Fibroblast of skin of right biceps (primary cell): ENCODE data around the gene PILRB.
A peak's percentile ranks its signal among the peaks of the same experiment; 100 is the strongest.
"Not testable (repeated sequence)": the region's sequence is repeated elsewhere in the genome, so short reads cannot be mapped to it uniquely, and the experiment has no call there.

Experiments
- DNase-seq: peaks from one replicate; pipeline ENCODE4 v3.0.0-alpha.2; 2013

Gene PILRB

DNA sequence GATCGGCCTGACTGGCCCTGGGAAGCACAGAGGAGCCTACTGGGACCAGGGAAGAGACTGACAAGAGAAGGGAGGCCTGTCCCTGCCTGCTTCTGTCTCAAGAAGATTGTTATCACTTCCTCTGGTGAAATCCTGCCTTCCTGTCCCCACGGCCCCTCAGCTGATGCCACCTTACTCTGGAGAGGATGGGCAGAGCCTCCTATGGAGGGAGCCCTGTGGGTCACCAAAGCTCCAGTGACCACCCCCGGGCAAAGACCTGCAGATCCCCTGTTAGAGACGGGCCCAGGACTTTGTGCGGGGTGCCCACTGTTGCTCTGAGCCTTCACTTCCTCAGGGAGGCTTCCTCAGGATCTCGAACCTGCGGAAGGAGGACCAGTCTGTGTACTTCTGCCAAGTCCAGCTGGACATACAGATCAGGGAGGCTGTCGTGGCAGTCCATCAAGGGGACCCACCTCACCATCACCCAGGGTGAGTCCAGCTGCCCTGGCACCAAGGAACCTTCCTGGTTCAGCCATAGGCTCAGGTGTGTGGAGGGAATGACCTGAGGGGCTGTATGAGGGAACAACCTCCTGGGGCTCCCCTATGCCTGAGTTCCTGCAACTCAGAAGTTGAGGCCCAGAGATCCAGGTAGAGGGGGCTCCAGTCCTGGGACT lies 1.4 kb upstream of the PILRB start:
- DNase-seq, result no peak

DNA sequence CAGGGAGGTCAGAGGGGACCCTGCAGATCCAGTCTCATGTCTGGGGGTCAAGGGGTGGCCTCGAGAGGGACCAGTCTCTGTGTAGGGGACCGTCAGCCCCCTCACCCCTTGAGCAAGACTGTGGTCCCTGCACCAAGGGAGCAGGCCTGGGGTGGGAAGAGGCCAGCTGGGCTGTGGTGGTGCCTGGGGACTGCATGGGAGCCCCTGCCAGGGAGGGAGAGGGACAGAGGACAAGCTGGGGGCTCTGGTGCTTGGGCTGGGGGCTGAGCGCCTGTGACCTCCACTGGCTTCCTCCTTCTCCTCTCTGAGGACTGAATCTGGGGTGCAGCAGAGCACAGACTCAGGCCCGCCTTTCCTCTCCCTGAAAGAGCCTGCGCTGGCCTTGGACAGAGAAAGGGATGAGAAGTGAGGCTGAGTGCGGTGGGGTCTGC lies 771 bp upstream of the PILRB start:
- DNase-seq, result no peak

DNA sequence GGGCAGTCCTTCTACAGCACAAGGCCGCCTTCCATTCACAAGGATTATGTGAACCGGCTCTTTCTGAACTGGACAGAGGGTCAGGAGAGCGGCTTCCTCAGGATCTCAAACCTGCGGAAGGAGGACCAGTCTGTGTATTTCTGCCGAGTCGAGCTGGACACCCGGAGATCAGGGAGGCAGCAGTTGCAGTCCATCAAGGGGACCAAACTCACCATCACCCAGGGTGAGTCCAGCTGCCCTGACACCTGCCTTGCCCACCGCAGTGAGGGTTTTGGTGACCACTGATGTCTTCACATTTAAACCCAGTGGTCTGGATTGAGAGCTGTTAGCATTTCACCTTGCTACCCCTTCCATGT lies 918 bp downstream of the PILRB start:
- DNase-seq, result no peak

DNA sequence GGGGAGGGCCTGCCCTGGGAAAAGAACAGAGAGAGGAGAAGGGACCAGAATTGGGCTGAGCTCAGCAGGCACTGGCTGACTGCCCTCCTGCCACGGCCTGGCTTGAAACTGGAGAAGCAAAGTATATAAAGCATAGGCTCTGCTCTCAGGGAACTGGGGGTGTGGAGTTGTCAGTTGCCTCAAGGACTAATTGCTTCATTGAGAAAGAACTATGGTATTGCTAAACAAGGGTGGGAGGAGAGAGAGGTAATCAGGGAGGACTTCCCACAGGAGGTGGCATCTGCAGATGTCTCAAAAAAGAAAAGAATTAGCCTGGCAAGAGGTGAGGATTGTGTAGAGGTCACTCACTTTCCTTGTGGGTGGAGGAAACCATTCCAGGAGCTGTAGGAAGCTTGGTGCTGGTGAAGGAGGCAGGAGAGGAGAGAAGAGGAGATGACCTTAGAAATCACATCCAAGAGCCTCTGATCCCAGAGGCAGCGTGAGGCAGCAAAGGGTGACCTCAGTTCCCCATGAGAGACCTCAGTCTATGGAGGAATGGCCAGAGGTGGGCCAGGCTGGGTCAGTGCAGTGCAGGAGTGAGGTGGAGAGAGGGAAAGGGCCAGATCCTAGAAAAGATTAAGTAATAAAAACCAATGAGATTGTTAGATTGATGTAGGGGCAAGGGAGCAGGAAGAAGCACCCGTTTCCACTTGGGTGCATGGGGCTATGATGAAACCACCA lies 2.4 kb downstream of the PILRB start:
- no peak for DNase-seq

DNA sequence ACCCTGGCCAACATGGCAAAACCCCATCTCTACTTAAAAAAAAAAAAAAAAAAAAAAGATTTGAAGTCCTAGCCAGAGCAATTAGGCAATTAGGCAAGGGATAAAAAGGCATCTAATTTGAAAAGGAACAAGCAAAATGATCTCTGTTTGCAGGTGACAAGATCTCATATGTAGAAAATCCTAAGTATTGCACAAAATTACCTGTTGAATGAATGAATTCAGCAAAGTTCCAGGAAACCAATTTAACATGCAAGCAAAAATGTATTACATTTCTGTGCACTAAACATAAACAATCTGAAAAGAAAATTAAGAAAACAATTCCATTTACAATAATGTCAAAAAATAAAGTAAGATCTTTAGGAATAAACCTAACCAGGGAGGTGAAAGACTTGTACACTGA lies 5.2 kb downstream of the PILRB start:
- DNase-seq, result no peak

DNA sequence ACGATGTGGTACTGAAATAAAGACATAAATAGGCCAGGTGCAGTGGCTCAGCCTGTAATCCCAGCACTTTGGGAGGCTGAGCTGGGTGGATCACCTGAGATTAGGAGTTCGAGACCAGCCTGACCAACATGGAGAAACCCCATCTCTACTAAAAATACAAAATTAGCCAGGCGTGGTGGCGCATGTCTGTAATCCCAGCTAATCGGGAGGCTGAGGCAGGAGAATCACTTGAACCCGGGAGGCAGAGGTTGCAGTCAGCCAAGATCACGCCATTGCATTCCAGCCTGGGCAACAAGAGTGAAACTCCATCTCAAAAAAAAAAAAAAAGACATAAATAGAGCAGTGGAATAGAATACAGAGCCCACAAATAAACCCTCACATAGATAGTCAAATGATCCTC lies 5.9 kb downstream of the PILRB start:
- DNase-seq, result not testable (repeated sequence)

DNA sequence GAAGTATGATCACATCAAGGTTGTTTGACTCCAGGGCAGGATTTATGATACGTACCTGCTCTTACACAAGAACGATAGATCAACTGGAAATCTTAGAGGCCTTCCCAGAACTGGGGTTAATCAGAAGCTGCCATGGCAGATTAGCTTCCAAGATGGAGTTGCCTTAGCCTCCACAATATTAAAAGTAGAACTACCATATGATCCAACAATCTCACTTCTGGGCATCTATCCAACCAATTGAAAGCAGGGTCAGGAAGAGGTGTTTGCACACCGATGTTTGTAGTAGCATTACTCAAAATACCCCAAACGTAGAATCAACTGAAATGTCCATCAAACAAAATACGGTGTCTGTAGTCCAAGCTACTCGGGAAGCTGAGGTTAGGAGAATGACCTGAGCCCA lies 6.6 kb downstream of the PILRB start:
- no peak for DNase-seq

DNA sequence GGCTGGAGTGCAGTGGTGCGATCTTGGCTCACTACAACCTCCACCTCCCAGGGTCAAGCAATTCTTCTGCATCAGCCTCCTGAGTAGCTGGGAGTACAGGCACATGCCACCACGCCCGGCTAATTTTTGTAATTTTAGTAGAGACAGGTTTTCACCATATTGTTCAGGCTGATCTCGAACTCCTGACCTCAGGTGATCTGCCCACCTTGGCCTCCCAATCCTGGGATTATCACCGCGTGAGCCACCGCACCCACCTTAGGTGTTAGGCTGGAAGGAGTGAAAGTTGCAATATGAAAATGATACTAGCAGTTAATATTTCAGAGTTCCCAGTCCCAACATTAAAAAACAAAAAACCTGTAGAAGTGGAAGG lies 8.1 kb downstream of the PILRB start:
- DNase-seq, result not testable (repeated sequence)

DNA sequence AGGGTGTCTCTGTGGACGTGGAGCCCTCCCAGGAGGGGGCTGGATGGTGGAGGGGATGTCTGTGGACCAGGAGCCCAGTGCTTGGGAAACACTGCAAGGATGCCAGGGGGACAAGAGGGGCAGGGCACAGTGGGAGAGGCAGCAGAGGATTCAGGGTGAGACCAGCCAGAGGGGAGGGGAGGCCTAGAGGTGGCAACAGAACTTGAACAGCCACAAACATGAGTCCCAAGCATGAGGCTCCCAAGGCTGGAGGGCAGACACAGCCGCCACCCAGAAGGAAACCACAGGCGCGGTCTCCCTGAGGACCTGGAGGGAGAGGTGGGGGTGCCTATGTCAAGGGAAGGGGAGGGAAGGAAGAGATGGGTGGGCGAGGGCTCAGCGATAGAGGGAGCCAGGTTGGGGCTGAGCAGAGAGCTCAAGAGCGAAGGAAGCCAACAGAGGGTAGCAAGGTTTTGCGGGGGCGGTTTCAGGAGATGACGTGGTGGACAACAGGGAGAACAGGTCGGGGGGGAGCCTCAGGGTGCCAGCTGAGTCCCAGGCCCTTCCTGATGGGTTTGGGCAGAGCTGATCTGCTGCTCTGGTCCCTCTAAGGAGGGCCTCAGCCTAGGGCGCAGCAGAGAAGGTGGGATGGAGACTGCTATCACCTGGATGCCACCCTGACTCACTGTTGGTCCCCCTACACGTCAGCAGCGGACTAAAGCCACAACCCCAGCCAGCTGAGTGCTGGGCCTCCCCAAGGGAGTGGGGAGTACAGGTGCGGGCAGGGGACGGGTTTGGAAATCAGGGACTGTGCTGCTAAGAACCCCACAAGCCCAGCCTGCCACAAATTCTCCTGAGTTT lies 8.7 kb downstream of the PILRB start:
- DNase-seq, result no peak

DNA sequence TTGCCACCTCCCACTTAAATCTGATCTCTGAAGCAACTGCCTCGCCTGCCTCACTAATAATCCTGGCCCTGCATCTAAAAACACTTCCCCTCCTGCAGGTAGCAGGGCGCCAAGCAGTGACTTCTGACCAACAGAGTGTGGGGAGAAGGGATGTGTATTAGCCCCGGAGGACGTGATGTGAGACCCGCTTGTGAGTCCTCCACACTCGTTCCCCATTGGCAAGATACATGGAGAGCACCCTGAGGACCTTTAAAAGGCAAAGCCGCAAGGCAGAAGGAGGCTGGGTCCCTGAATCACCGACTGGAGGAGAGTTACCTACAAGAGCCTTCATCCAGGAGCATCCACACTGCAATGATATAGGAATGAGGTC lies 9.3 kb downstream of the PILRB start:
- no peak for DNase-seq

DNA sequence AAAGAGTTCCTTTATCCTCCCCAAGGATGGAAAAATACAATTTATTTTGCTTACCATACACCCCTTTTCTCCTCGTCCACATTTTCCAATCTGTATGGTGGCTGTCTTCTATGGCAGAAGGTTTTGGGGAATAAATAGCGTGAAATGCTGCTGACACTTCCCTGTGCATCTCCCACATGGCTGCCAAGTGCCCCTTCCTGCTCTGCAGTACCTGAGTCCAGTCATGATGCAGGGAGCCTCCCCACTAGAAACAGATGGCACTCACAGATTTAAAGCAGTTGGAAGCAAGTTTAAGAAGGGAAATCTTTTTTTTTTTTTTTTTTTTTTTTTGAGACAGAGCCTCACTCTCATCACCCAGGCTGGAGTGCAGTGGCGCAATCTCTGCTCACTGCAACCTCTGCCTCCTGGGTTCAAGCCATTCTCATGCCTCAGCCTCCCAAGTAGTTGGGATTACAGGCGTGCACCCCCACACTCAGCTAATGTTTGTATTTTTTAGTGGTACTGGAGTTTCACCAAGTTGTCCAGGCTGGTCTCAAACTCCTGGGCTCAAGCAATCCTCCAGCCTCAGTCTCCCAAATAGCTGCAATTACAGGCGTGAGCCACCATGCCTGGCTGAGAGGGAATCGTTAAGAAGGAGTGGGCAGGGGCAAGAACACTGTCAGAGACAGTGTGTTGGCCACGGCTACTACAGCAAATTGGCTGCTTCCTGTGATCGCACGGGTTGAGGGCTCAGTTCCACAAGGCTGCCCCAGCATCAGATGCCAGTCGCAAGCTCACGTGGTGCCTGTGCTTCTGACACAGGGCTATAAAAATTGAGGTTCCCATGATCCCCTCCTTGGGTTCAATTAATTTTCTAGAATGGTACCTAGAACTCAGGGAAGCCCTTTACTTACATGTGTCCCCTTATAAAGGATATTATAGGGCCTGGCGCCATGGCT lies 10.0 kb downstream of the PILRB start:
- DNase-seq, result no peak

DNA sequence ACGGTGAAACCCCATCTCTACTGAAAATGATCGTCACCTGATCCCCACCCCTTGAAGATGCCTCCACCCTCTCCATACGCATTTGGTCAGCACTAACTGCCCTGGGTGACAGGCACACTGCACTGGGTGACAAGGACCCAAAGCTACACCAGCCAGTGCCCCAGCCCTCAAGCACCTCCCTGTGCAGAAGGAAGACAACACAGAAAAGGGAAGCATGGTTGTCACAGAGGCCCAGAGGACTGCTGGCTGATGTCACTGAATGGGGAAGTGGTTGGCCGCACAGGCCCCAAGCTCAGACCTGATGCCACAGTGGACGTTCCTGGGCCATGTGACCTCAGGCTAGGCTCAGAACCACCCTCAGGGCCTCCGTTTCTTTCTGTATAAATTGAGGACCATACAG lies 11.2 kb downstream of the PILRB start:
- DNase-seq, result no peak

DNA sequence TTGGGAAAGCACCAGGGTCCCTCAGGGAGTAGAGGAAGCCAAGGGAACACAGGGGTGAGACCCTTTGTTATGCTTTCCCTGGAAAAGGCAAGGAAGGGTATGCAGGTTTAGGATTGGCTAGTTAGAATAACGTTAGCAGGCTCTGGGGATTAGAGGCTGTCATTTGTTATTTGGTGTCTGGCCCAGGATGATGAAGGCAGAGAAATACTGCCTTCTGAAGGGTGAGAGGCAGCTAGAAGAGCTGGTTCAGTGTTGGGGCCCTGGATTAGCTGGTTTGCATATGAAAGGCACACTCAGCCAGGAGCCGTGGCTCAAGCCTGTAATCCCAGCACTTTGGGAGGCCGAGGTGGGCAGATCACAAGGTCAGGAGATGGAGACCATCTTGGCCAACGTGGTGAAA lies 12.4 kb downstream of the PILRB start:
- no peak for DNase-seq

DNA sequence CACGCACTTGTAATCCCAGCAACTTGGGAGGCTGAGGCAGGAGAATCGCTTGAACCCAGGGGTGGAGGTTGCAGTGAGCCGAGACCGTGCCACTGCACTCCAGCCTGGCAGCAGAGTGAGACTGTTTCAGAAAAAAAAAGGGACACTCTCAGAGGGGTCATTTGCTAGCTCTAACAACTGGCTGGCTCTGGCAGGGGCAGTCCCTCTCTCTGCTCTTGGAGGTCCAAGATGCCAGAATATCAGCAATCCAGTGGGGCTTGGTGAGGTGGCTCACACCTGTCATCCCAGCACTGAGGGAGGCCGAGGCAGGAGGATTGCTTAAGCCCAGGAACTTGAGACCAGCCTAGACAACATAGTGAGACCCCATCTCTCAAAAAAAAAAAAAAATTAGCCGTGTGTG lies 12.8 kb downstream of the PILRB start:
- no peak for DNase-seq

DNA sequence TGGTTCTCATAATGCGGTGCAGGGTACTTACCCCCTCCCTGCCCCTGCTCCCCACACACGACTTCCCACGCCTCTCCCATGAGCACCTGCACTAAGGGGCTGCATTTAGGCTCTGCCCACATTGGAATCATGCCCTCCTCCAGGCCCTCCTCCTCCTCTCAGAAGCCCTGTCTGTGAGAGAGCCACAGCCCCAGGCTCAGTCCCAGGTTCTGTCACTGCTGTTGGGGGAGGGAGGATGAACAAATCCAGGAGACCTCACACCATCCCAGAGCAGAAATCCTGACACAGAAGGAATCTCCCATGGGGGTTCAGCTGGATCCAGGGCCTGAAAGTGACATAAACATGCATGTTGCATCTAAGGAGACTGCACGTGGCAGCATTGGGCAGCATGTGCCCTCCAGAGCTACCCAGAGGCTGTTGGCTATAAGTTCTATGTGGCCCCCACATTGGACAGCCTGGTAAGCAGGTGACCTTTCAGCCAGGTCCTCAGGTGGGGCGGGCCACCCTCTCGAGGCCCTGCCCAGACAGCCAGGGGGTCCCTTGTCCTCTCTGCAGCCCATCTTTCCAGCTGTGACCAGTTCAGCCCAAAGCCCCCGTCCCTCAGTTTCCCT lies 13.7 kb downstream of the PILRB start:
- DNase-seq, result no peak

DNA sequence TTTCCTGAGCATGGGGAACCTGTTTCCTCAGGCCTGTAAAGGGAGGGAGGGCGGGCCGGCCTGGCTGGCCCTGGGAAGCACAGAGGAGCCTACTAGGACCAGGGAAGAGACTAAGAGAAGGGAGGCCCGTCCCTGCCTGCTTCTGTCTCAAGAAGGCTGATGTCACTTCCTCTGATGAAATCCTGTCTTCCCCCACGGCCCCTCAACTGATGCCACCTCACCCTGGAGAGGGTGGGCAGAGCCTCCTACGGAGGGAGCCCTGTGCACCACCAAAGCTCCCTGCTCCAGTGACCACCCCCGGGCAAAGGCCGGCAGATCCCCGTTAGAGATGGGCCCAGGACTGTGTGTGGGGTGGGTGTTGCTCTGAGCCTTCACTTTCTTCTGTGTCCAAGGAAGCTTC lies 14.3 kb downstream of the PILRB start:
- DNase-seq, result peak; percentile 64

DNA sequence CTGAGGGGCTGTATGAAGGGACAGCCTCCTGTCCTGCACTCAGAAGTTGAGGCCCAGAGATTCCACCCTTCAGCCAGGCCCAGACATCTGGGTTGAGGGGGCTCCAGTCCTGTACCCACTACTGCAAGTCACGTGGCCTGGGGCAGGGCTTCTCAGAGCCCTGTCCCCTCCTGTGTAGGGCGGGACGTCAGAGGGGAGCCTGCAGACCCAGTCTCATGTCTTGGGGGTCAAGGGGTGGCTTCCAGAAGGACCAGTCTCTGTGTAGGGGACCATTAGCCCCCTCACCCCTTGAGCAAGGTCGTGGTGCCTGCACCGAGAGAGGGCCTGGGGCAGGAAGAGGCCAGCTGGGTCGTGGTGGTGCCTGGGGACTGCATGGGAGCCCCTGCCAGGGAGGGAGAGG lies 14.8 kb downstream of the PILRB start:
- DNase-seq, result no peak

DNA sequence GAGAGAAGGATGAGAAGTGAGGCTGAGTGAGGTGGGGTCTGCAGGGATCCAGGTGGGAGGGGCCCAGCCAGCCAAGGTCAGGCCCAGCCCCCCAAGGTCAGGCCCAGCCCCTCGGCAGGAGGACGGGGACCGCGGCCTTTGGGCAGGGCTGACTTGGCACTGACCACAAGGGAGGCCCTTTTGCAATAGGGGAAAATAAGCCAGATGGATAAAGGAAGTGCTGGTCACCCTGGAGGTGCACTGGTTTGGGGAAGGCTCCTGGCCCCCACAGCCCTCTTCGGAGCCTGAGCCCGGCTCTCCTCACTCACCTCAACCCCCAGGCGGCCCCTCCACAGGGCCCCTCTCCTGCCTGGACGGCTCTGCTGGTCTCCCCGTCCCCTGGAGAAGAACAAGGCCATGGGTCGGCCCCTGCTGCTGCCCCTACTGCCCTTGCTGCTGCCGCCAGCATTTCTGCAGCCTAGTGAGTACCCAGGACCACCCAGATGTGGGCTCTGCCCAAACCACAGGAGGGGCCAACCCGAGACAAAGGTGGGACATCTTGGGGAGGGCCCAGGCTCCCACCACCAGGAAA lies 15.4 kb downstream of the PILRB start, which contains the start of gene PILRA:
TSS of gene PILRA (plus strand) at position 227 of the 571 bp plus-strand sequence. CDS start at position 397, 170 bp downstream.
- no peak for DNase-seq

DNA sequence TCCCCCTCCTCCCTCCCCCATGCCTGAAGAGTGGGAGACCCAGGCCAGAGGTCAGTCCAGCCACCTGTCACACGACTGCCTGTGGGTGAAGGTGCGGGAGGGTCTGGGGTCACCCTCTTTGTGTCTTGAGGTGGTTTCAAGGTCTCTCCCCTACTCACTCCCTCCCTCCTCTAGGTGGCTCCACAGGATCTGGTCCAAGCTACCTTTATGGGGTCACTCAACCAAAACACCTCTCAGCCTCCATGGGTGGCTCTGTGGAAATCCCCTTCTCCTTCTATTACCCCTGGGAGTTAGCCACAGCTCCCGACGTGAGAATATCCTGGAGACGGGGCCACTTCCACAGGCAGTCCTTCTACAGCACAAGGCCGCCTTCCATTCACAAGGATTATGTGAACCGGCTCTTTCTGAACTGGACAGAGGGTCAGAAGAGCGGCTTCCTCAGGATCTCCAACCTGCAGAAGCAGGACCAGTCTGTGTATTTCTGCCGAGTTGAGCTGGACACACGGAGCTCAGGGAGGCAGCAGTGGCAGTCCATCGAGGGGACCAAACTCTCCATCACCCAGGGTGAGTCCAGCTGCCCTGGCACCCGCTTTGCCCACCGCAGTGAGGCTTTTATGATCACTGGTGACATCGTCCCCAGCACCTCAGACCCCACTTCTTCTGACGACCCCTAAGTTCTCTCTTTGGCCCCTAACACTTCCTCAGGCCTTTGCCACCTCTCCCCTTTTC lies 16.1 kb downstream of the PILRB start:
- not testable (repeated sequence) for DNase-seq

DNA sequence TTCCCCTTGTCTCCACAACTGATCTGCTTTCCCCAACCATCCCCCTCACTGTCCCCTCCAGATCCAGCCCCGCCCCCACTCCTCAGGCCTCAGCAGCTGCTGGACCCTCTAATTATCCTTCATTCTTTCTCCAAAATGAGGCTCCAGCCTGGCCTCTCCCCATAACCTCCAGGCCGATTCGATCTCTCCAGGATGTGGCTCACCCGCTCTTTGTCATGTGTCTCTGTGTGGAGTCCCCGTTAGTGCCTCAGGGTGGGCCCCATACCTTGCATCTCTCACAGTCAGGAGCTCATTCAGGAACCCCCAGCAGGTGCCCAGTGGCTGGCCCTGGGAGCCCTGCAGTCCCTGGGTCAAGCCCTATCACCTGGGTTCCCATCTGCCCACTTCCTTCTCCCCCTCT lies 16.7 kb downstream of the PILRB start:
- no peak for DNase-seq

DNA sequence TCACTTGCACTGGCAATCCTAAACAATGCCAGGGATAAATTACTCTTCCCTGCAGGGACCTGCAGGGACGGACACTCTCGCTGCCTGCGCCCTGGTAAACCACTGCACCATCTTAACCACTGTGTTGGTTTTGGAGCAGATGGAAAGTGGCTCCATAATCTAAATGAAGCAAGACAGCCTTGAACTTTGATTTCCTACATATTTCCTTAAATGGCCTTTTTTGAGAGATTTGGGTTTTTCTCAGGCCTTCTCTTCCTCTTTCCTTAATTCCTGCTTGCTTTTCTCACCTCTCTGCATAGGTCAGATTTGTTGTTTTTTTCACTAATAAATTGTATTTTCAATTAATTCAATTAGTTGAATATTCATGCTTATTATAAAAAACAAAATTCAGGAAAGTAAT lies 18.1 kb downstream of the PILRB start:
- no peak for DNase-seq
